Measurements from ENCODE around the gene CSF2. TPM values are rescaled to one million over a fixed set of nuclear protein-coding genes. Genes with fewer than 3 reads are reported as not detected.

The CSF2 gene
- polyA plus RNA-seq, 1 of the 3 experiments (the other 2 are of a cell fraction) = 0.97 TPM

DNA sequence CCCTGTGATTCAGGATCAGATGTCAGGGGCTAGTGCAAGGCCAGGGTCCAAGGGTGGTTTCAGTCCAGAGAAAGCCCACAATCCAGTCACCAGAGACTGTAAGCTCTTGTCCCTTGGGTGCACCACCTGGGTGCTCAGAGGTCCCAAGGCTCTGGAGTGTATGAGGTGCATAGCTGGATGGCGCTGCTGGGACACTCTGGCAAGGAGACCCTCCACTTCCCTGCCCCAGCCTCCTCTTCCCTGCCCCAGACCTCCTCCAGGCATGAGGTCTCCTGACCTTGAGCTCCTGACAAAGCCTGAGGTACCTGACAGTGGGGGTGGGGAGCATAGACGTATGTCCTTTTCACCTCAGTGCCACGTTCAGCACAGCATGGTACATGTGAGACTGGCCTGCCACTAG is 7.0 kb downstream of the CSF2 start:
- no peak overlapping the region for H3K9ac ChIP-seq
- TF ChIP-seq FOXM1 (IDR thresholded peaks at IDR 0.05; ENCODE audit: low read depth) = no peak
- no peaks in the 10 kb centered on the region for H3K9me3 ChIP-seq
- WGBS (ENCODE audit: low lambda C conversion rate) = 92% methylated on average over 2 of the region's 3 CpGs
- no peak overlapping the region for H3K4me2 ChIP-seq
- H3K27ac ChIP-seq (ENCODE audit: low read depth in 2 of 2, low read length in 1 of 2) = no peak overlapping the region
- H4K20me1 ChIP-seq (ENCODE audit: insufficient read depth) = no peaks in the 10 kb centered on the region
- H3K79me2 ChIP-seq (ENCODE audit: insufficient read depth) = no peaks in the 10 kb centered on the region
- no peak overlapping the region for H3K4me3 ChIP-seq (ENCODE audit: low read depth in 2 of 2, low read length in 1 of 2)
- no peaks in the 10 kb centered on the region for H3F3A ChIP-seq (replicated peaks; ENCODE audit: insufficient read depth)
- H3K9me2 ChIP-seq = no peaks in the 10 kb centered on the region
- H3K4me1 ChIP-seq (ENCODE audit: control insufficient read depth in 1 of 2, insufficient read depth in 2 of 2, low read depth in 1 of 2, low read length in 1 of 2) = peaks cover 0 to under 1% of the 10 kb centered on the region in 2 experiments; a peak in 3 of 4 replicates
- POLR2A ChIA-PET = no interaction called here
- CTCF ChIA-PET = interaction anchor here (0.9 to 1.3 kb wide), 5 partner anchors 13 to 491 kb away, joined by 3 to 6 read pairs (median 3); no protein-coding TSS in a partner anchor
- no peaks in the 10 kb centered on the region for H3K36me3 ChIP-seq (replicated peaks in 1 of 2; ENCODE audit: control insufficient read depth in 1 of 2, insufficient read depth in 2 of 2, low read length in 1 of 2)
- no peaks in the 10 kb centered on the region for H3K27me3 ChIP-seq (ENCODE audit: insufficient read depth)
- DNase-seq = no peak
- no peak overlapping the region for H2AFZ ChIP-seq (ENCODE audit: low read depth)

DNA sequence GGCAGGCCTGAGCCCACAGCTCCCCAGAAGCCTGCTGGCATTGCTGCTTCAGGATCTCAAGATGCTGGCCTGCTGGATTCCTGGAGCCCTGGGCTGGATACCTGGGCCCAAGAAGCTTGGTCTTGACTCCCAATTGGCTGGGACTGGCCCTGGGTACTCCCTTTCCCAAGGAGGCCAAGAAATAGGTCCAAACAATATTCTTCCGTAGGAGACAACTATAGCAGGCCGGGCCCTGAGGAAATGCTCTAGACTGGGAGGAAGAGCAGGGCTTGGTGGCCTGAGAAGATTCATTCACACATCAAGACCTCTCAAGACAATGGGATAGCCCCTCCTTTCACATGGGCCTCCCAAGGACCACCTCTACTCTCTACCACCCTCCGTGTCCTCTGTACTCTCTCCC is 7.9 kb downstream of the CSF2 start:
- DNase-seq = no peak
- POLR2A ChIA-PET = no interaction called here

More for the DNA sequence above, 7.9 kb downstream of the CSF2 start:
- no peaks in the 10 kb centered on the region for H3K27me3 ChIP-seq (ENCODE audit: insufficient read depth)
- CTCF ChIA-PET = interaction anchor here (0.9 to 1.1 kb wide), 2 partner anchors 16 kb away, joined by 3 to 5 read pairs; no protein-coding TSS in a partner anchor
- TF ChIP-seq, protein P1, sequence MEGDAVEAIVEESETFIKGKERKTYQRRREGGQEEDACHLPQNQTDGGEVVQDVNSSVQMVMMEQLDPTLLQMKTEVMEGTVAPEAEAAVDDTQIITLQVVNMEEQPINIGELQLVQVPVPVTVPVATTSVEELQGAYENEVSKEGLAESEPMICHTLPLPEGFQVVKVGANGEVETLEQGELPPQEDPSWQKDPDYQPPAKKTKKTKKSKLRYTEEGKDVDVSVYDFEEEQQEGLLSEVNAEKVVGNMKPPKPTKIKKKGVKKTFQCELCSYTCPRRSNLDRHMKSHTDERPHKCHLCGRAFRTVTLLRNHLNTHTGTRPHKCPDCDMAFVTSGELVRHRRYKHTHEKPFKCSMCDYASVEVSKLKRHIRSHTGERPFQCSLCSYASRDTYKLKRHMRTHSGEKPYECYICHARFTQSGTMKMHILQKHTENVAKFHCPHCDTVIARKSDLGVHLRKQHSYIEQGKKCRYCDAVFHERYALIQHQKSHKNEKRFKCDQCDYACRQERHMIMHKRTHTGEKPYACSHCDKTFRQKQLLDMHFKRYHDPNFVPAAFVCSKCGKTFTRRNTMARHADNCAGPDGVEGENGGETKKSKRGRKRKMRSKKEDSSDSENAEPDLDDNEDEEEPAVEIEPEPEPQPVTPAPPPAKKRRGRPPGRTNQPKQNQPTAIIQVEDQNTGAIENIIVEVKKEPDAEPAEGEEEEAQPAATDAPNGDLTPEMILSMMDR (IDR thresholded peaks at IDR 0.05) = no peak
- no peak for TF ChIP-seq RAD21 (IDR thresholded peaks at IDR 0.05; ENCODE audit: low read length)
- no peak for TF ChIP-seq POLR2AphosphoS5 (IDR thresholded peaks at IDR 0.05; ENCODE audit: low read depth, low read length)
- TF ChIP-seq, protein P2, sequence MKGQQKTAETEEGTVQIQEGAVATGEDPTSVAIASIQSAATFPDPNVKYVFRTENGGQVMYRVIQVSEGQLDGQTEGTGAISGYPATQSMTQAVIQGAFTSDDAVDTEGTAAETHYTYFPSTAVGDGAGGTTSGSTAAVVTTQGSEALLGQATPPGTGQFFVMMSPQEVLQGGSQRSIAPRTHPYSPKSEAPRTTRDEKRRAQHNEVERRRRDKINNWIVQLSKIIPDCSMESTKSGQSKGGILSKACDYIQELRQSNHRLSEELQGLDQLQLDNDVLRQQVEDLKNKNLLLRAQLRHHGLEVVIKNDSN (IDR thresholded peaks at IDR 0.05; ENCODE audit: borderline replicate concordance, low read depth) = no peak
- TF ChIP-seq TCF12 (IDR thresholded peaks at IDR 0.05) = no peak
- TF ChIP-seq GATA2 (CRISPR knock-in tag; IDR thresholded peaks at IDR 0.05) = no peak
- TF ChIP-seq, protein P3, sequence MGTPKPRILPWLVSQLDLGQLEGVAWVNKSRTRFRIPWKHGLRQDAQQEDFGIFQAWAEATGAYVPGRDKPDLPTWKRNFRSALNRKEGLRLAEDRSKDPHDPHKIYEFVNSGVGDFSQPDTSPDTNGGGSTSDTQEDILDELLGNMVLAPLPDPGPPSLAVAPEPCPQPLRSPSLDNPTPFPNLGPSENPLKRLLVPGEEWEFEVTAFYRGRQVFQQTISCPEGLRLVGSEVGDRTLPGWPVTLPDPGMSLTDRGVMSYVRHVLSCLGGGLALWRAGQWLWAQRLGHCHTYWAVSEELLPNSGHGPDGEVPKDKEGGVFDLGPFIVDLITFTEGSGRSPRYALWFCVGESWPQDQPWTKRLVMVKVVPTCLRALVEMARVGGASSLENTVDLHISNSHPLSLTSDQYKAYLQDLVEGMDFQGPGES (IDR thresholded peaks at IDR 0.05; ENCODE audit: low read depth, low read length) = no peak
- TF ChIP-seq NFIC (IDR thresholded peaks at IDR 0.05; ENCODE audit: borderline replicate concordance) = no peak
- no peak for TF ChIP-seq SIN3A (IDR thresholded peaks at IDR 0.05; ENCODE audit: borderline replicate concordance, low read depth, low read length)
- no peak for TF ChIP-seq CHD2 (IDR thresholded peaks at IDR 0.05; ENCODE audit: low read length, partially characterized antibody)
- TF ChIP-seq, protein P4, sequence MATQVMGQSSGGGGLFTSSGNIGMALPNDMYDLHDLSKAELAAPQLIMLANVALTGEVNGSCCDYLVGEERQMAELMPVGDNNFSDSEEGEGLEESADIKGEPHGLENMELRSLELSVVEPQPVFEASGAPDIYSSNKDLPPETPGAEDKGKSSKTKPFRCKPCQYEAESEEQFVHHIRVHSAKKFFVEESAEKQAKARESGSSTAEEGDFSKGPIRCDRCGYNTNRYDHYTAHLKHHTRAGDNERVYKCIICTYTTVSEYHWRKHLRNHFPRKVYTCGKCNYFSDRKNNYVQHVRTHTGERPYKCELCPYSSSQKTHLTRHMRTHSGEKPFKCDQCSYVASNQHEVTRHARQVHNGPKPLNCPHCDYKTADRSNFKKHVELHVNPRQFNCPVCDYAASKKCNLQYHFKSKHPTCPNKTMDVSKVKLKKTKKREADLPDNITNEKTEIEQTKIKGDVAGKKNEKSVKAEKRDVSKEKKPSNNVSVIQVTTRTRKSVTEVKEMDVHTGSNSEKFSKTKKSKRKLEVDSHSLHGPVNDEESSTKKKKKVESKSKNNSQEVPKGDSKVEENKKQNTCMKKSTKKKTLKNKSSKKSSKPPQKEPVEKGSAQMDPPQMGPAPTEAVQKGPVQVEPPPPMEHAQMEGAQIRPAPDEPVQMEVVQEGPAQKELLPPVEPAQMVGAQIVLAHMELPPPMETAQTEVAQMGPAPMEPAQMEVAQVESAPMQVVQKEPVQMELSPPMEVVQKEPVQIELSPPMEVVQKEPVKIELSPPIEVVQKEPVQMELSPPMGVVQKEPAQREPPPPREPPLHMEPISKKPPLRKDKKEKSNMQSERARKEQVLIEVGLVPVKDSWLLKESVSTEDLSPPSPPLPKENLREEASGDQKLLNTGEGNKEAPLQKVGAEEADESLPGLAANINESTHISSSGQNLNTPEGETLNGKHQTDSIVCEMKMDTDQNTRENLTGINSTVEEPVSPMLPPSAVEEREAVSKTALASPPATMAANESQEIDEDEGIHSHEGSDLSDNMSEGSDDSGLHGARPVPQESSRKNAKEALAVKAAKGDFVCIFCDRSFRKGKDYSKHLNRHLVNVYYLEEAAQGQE (IDR thresholded peaks at IDR 0.05; ENCODE audit: low read depth, low read length) = no peak
- TF ChIP-seq TEAD4 (IDR thresholded peaks at IDR 0.05; ENCODE audit: borderline replicate concordance, insufficient read depth) = no peak
- TF ChIP-seq EZH2phosphoT487 (IDR thresholded peaks at IDR 0.05; ENCODE audit: borderline replicate concordance, low read depth) = no peak
- TF ChIP-seq, protein P5, sequence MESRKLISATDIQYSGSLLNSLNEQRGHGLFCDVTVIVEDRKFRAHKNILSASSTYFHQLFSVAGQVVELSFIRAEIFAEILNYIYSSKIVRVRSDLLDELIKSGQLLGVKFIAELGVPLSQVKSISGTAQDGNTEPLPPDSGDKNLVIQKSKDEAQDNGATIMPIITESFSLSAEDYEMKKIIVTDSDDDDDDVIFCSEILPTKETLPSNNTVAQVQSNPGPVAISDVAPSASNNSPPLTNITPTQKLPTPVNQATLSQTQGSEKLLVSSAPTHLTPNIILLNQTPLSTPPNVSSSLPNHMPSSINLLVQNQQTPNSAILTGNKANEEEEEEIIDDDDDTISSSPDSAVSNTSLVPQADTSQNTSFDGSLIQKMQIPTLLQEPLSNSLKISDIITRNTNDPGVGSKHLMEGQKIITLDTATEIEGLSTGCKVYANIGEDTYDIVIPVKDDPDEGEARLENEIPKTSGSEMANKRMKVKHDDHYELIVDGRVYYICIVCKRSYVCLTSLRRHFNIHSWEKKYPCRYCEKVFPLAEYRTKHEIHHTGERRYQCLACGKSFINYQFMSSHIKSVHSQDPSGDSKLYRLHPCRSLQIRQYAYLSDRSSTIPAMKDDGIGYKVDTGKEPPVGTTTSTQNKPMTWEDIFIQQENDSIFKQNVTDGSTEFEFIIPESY (IDR thresholded peaks at IDR 0.05; ENCODE audit: borderline replicate concordance, low read depth) = no peak
- no peak for TF ChIP-seq FOXJ3 (CRISPR knock-in tag; IDR thresholded peaks at IDR 0.05)
- no peak overlapping the region for H3K27ac ChIP-seq (ENCODE audit: low read depth in 2 of 2, low read length in 1 of 2)
- H2AFZ ChIP-seq (ENCODE audit: low read depth) = no peak overlapping the region
- H3K79me2 ChIP-seq (ENCODE audit: insufficient read depth) = no peaks in the 10 kb centered on the region
- no peaks in the 10 kb centered on the region for H3K36me3 ChIP-seq (replicated peaks in 1 of 2; ENCODE audit: control insufficient read depth in 1 of 2, insufficient read depth in 2 of 2, low read length in 1 of 2)
- H3K4me1 ChIP-seq (ENCODE audit: control insufficient read depth in 1 of 2, insufficient read depth in 2 of 2, low read depth in 1 of 2, low read length in 1 of 2) = peaks cover 8% of the 10 kb centered on the region in 2 experiments
- H3K4me3 ChIP-seq (ENCODE audit: low read depth in 2 of 2, low read length in 1 of 2) = no peak overlapping the region
- H3K9ac ChIP-seq = no peak overlapping the region
- H4K20me1 ChIP-seq (ENCODE audit: insufficient read depth) = no peaks in the 10 kb centered on the region
- 100% methylated on average over 3 of the region's 3 CpGs for WGBS (ENCODE audit: low lambda C conversion rate)
- H3K9me3 ChIP-seq = no peaks in the 10 kb centered on the region
- H3K9me2 ChIP-seq = no peaks in the 10 kb centered on the region
- H3K4me2 ChIP-seq = no peak overlapping the region
- peaks cover 5% of the 10 kb centered on the region for H3F3A ChIP-seq (replicated peaks; ENCODE audit: insufficient read depth)
